Skeletal muscle tissue (tissue), 4 donors: Measurements from ENCODE around the gene SGK1. TPM values are rescaled to one million over a fixed set of nuclear protein-coding genes. Genes with fewer than 3 reads are reported as not detected.
"Not testable (repeated sequence)": the region's sequence is repeated elsewhere in the genome, so short reads cannot be mapped to it uniquely, and the experiment has no call there.

Source experiments
- H3K27ac ChIP-seq: one replicate; pipeline ENCODE4 v1.7.0; 2013; ENCODE audit warnings: mild to moderate bottlenecking, low read depth, low read length, inconsistent platforms
- H3K27me3 ChIP-seq, 3 donors: one replicate each; pipeline ENCODE4 v1.7.0; 2013; ENCODE audit warnings: low read length in 3 of 3; ENCODE audit not compliant: control insufficient read depth in 3 of 3, insufficient read depth in 3 of 3
- H3K36me3 ChIP-seq, 3 donors: one replicate each; pipeline ENCODE4 v1.7.0; 2013; ENCODE audit warnings: low read length in 3 of 3; ENCODE audit not compliant: control insufficient read depth in 3 of 3, insufficient read depth in 3 of 3
- H3K4me1 ChIP-seq, 3 donors: one replicate each; pipeline ENCODE4 v1.7.0; 2013; ENCODE audit warnings: low read length in 3 of 3, mild to moderate bottlenecking in 3 of 3; ENCODE audit not compliant: control insufficient read depth in 3 of 3, insufficient read depth in 3 of 3
- H3K4me3 ChIP-seq, 3 donors: one replicate each; pipeline ENCODE4 v1.7.0; 2013; ENCODE audit warnings: low read length in 3 of 3
- H3K9ac ChIP-seq, 3 donors: one replicate each; pipeline ENCODE4 v1.7.0; 2013; ENCODE audit warnings: low read length in 3 of 3, mild to moderate bottlenecking in 3 of 3, moderate library complexity in 2 of 3, low read depth in 1 of 3
- H3K9me3 ChIP-seq, 3 donors: one replicate each; pipeline ENCODE4 v1.7.0; 2013; ENCODE audit warnings: low read length in 3 of 3; ENCODE audit not compliant: control insufficient read depth in 3 of 3
- total RNA-seq: library from RNA; depleted of rRNA; stranded (reverse); fragments of >200 nt; gene quantifications from one replicate; pipeline ENCODE4 v1.2.3, GENCODE V29; 2014
- donor health status: Osteomylitis.

The SGK1 gene
- total RNA-seq, 1 donor from 2014 or later: 74.1 TPM

- Histone ChIP-seq H3K27ac (no peak overlapping the region), H3K36me3 (no peaks in the 10 kb centered on the region), H3K9ac (no peak overlapping the region), H3K4me1 (no peaks in the 10 kb centered on the region), H3K27me3 (no peaks in the 10 kb centered on the region), H3K4me3 (no peak overlapping the region), H3K9me3 (no peaks in the 10 kb centered on the region)
Measured at GRCh38 chr6:134216301-134217010, 101.5 kb downstream of the SGK1 start.

GRCh38 chr6:134213410-134213809 is 104.5 kb downstream of the SGK1 start:
- not testable (repeated sequence) for H3K27me3 ChIP-seq, H3K4me3 ChIP-seq, H3K27ac ChIP-seq, H3K9ac ChIP-seq, H3K9me3 ChIP-seq, H3K36me3 ChIP-seq, H3K4me1 ChIP-seq

GRCh38 chr6:134211297-134211696 is 106.6 kb downstream of the SGK1 start:
- Histone ChIP-seq H3K27me3 (no peaks in the 10 kb centered on the region), H3K4me3 (no peak overlapping the region), H3K9ac (no peak overlapping the region), H3K27ac (no peak overlapping the region), H3K36me3 (no peaks in the 10 kb centered on the region), H3K4me1 (no peaks in the 10 kb centered on the region), H3K9me3 (no peaks in the 10 kb centered on the region)

- no peak overlapping the region for H3K27ac ChIP-seq
Measured at GRCh38 chr6:134207421-134207820, 110.5 kb downstream of the SGK1 start.

GRCh38 chr6:134205366-134205765 is 112.5 kb downstream of the SGK1 start:
- Histone ChIP-seq H3K36me3 (no peaks in the 10 kb centered on the region), H3K4me3 (no peak overlapping the region), H3K9ac (no peak overlapping the region), H3K4me1 (no peaks in the 10 kb centered on the region), H3K9me3 (no peaks in the 10 kb centered on the region), H3K27me3 (no peaks in the 10 kb centered on the region), H3K27ac (no peak overlapping the region)

More at GRCh38 chr6:134207421-134207820, 110.5 kb downstream of the SGK1 start:
- Histone ChIP-seq H3K36me3 (no peaks in the 10 kb centered on the region), H3K9ac (no peak overlapping the region), H3K27me3 (no peaks in the 10 kb centered on the region), H3K4me1 (no peaks in the 10 kb centered on the region), H3K9me3 (no peaks in the 10 kb centered on the region), H3K4me3 (no peak overlapping the region)

GRCh38 chr6:134204759-134205158 is 113.2 kb downstream of the SGK1 start:
- H3K4me3 ChIP-seq, H3K27ac ChIP-seq, H3K27me3 ChIP-seq, H3K9ac ChIP-seq, H3K9me3 ChIP-seq, H3K4me1 ChIP-seq, H3K36me3 ChIP-seq: not testable (repeated sequence)

GRCh38 chr6:134204031-134204430 is 113.9 kb downstream of the SGK1 start:
- H3K9me3 ChIP-seq: no peaks in the 10 kb centered on the region
- no peak overlapping the region for H3K4me3 ChIP-seq
- H3K4me1 ChIP-seq: no peaks in the 10 kb centered on the region
- no peak overlapping the region for H3K9ac ChIP-seq
- H3K27me3 ChIP-seq: no peaks in the 10 kb centered on the region
- H3K36me3 ChIP-seq: no peaks in the 10 kb centered on the region
- H3K27ac ChIP-seq: no peak overlapping the region

GRCh38 chr6:134201716-134202115 is 116.2 kb downstream of the SGK1 start:
- Histone ChIP-seq H3K9me3 (no peaks in the 10 kb centered on the region), H3K27ac (no peak overlapping the region), H3K4me3 (no peak overlapping the region), H3K27me3 (no peaks in the 10 kb centered on the region), H3K9ac (no peak overlapping the region), H3K36me3 (no peaks in the 10 kb centered on the region), H3K4me1 (no peaks in the 10 kb centered on the region)

GRCh38 chr6:134199848-134200606 is 117.9 kb downstream of the SGK1 start:
- no peak overlapping the region for H3K27ac ChIP-seq
- no peaks in the 10 kb centered on the region for H3K36me3 ChIP-seq
- no peak overlapping the region for H3K9ac ChIP-seq
- H3K4me1 ChIP-seq: no peaks in the 10 kb centered on the region
- no peak overlapping the region for H3K4me3 ChIP-seq
- no peaks in the 10 kb centered on the region for H3K27me3 ChIP-seq
- no peaks in the 10 kb centered on the region for H3K9me3 ChIP-seq

- H3K36me3 ChIP-seq: no peaks in the 10 kb centered on the region
Measured at GRCh38 chr6:134198093-134198492, 119.8 kb downstream of the SGK1 start.

More at GRCh38 chr6:134198093-134198492, 119.8 kb downstream of the SGK1 start:
- Histone ChIP-seq H3K4me1 (no peaks in the 10 kb centered on the region), H3K27ac (no peak overlapping the region), H3K27me3 (no peaks in the 10 kb centered on the region), H3K9ac (no peak overlapping the region), H3K9me3 (no peaks in the 10 kb centered on the region), H3K4me3 (no peak overlapping the region)
